ENCODE measurements around the gene CA9. TPM values are rescaled to one million over a fixed set of nuclear protein-coding genes. Genes with fewer than 3 reads are reported as not detected.
A peak's percentile ranks its signal among the peaks of the same experiment; 100 is the strongest.

Gene CA9
- total and polyA plus RNA-seq, 4 donors: 0.88 to 2.4 (median 1.3) TPM

GRCh38 chr9:35690294-35690613 lies 16.5 kb downstream of the CA9 start:
- no peak for DNase-seq

DNA sequence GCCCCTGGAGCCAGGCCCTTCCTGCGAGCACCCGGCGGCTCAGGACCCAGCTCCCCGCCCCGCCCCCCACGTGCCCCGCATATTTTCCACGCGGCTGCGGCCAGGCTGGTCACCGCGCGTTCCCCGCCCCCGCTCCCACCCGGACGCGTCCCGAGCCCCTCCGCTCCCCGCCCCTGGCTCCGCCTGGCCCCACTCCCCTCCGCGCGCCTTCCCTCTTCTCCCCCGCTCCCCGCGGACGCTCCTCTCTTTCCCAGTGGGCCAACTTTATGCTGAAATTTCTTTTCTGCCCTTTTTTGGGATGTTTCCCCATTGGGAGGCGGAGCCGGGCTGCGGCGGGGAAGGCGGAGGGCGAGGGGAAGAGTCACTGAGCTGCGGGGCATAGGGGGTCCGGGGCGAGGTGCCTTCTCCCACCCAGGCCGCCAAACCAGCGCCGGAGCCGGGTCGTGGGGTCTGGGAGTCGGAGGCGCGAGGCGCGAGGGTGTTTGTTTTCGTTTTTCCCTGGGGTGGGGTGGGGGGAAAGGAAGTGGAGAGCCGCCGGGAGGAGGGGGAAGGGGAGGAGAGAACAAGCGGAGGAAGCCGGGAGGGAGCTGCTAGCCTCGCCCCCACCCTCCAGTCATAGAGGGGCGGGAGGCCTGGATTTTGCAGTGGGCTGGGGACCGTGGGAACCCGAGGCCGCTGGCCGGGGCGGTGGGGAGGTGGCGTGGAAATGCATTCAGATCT lies 17.0 kb downstream of the CA9 start:
- Histone ChIP-seq H3K9me3 (ENCODE audit: control insufficient read depth in 4 of 4, insufficient read depth in 3 of 4, low read length in 3 of 4) (no peaks in the 10 kb centered on the region), H3K27me3 (ENCODE audit: control insufficient read depth in 3 of 3, insufficient read depth in 3 of 3, low read length in 2 of 3) (no peaks in the 10 kb centered on the region), H3K27ac (ENCODE audit: low read depth in 1 of 2, low read length in 1 of 2) (peak overlapping the region; percentile 81 to 91), H3K9ac (ENCODE audit: insufficient read depth in 1 of 2, low read length in 2 of 2) (peak overlapping the region; percentile 46 to 72), H3K4me1 (ENCODE audit: control insufficient read depth in 5 of 5, insufficient read depth in 5 of 5, low read length in 5 of 5) (peaks cover 6 to 25% (median 11%) of the 10 kb centered on the region in 5 donors), H3K4me3 (peak overlapping the region; percentile 66), H3K36me3 (ENCODE audit: control insufficient read depth in 4 of 4, insufficient read depth in 4 of 4, low read length in 4 of 4) (peaks cover 0 to 3% (median under 1%) of the 10 kb centered on the region in 4 donors)
- TF ChIP-seq CTCF (IDR thresholded peaks at IDR 0.05; ENCODE audit: control extremely low read depth, extremely low read depth): no peak
- peak; percentile 86 to 89 (median 86) for DNase-seq
- peak; percentile 56 for ATAC-seq (ENCODE audit: insufficient read depth, low FRiP score)
- 1% methylated on average over 42 to 61 of the region's 61 CpGs for WGBS, 2 donors

More at GRCh38 chr9:35690294-35690613, 16.5 kb downstream of the CA9 start:
- H3K27ac ChIP-seq (ENCODE audit: low read depth in 1 of 2, low read length in 1 of 2): peak overlapping the region; percentile 81 to 91
- WGBS, 2 donors: 2% methylated on average over 20 to 21 of the region's 21 CpGs
- H3K4me1 ChIP-seq (ENCODE audit: control insufficient read depth in 5 of 5, insufficient read depth in 5 of 5, low read length in 5 of 5): peaks cover 6 to 25% (median 11%) of the 10 kb centered on the region in 5 donors
- H3K36me3 ChIP-seq (ENCODE audit: control insufficient read depth in 4 of 4, insufficient read depth in 4 of 4, low read length in 4 of 4): peaks cover 0 to 5% (median 3%) of the 10 kb centered on the region in 4 donors
- peak overlapping the region; percentile 66 for H3K4me3 ChIP-seq
- ATAC-seq (ENCODE audit: insufficient read depth, low FRiP score): no peak
- no peaks in the 10 kb centered on the region for H3K9me3 ChIP-seq (ENCODE audit: control insufficient read depth in 4 of 4, insufficient read depth in 3 of 4, low read length in 3 of 4)
- no peaks in the 10 kb centered on the region for H3K27me3 ChIP-seq (ENCODE audit: control insufficient read depth in 3 of 3, insufficient read depth in 3 of 3, low read length in 2 of 3)
- TF ChIP-seq CTCF (IDR thresholded peaks at IDR 0.05; ENCODE audit: control extremely low read depth, extremely low read depth): no peak
- peak overlapping the region; percentile 46 to 71 for H3K9ac ChIP-seq (ENCODE audit: insufficient read depth in 1 of 2, low read length in 2 of 2)

GRCh38 chr9:35691334-35691650 lies 17.6 kb downstream of the CA9 start:
- Histone ChIP-seq H3K4me3 (peak overlapping the region; percentile 32), H3K27ac (ENCODE audit: low read depth in 1 of 2, low read length in 1 of 2) (peak overlapping the region; percentile 52 to 91), H3K36me3 (ENCODE audit: control insufficient read depth in 4 of 4, insufficient read depth in 4 of 4, low read length in 4 of 4) (peaks cover 0 to 3% (median 0%) of the 10 kb centered on the region in 4 donors), H3K27me3 (ENCODE audit: control insufficient read depth in 3 of 3, insufficient read depth in 3 of 3, low read length in 2 of 3) (no peaks in the 10 kb centered on the region), H3K9me3 (ENCODE audit: control insufficient read depth in 4 of 4, insufficient read depth in 3 of 4, low read length in 3 of 4) (no peaks in the 10 kb centered on the region), H3K9ac (ENCODE audit: insufficient read depth in 1 of 2, low read length in 2 of 2) (peak overlapping the region in 1 of 2 donors; percentile 72), H3K4me1 (ENCODE audit: control insufficient read depth in 5 of 5, insufficient read depth in 5 of 5, low read length in 5 of 5) (peaks cover 6 to 25% (median 11%) of the 10 kb centered on the region in 5 donors)
- no peak for DNase-seq
- ATAC-seq (ENCODE audit: insufficient read depth, low FRiP score): no peak
- 18 to 19% methylated on average over 10 of the region's 10 CpGs for WGBS, 2 donors
- TF ChIP-seq CTCF (IDR thresholded peaks at IDR 0.05; ENCODE audit: control extremely low read depth, extremely low read depth): no peak
